Measurements from ENCODE around the gene MYO3B. TPM values are rescaled to one million over a fixed set of nuclear protein-coding genes. Genes with fewer than 3 reads are reported as not detected.

The MYO3B gene
- polyA plus RNA-seq, 1 of the 3 experiments (the other 2 are of a cell fraction) = not detected

DNA sequence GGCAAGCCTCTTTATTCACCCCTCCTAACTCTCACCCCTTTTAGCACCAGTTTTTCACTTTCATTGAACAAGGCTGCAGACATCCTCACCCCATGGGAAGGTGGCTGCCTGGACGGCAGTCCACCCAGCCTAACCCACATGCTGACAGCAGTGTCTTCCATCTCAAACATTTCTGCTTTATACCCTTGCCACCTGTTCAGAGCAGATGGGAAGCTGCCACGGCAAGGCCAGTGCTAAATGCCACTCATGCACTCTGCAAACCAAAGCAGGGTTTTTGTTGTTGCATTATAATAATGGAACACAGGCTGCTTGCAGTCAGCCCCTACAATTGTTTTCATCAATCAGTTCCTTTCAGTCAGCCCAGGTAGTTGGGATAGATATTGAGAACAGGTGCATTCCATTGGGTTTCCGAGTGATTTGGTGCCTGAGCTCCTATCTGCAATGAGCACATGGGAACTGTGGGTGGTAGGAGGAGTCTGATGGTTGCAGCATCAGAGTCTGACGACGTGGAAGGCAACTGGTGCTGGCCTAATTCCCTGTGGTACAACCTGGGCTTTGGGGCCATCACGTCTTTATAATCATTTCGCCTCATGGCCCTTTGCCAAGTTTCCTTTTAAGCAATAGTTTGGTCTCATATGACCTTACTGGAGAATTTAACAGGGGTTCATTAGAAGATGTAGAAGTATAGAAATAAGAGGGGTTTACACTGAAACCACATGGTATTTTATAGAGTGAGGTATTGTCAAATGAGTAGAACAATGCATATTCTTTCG is 284.7 kb downstream of the MYO3B start (continued):
- no peak for TF ChIP-seq RCOR1 (IDR thresholded peaks at IDR 0.05; ENCODE audit: low read length)

- Histone ChIP-seq H3K4me2 (no peak overlapping the region), H3K9me3 (no peaks in the 10 kb centered on the region), H3K9ac (no peak overlapping the region), H3K27ac (ENCODE audit: low read depth in 2 of 2, low read length in 1 of 2) (no peak overlapping the region), H3K27me3 (ENCODE audit: insufficient read depth) (no peaks in the 10 kb centered on the region), H3K79me2 (ENCODE audit: insufficient read depth) (no peaks in the 10 kb centered on the region), H3K4me3 (ENCODE audit: low read depth in 2 of 2, low read length in 1 of 2) (no peak overlapping the region), H4K20me1 (ENCODE audit: insufficient read depth) (no peaks in the 10 kb centered on the region), H2AFZ (ENCODE audit: low read depth) (no peak overlapping the region), H3K4me1 (ENCODE audit: control insufficient read depth in 1 of 2, insufficient read depth in 2 of 2, low read depth in 1 of 2, low read length in 1 of 2) (no peaks in the 10 kb centered on the region), H3K9me2 (no peaks in the 10 kb centered on the region), H3F3A (replicated peaks; ENCODE audit: insufficient read depth) (no peaks in the 10 kb centered on the region), H3K36me3 (replicated peaks in 1 of 2; ENCODE audit: control insufficient read depth in 1 of 2, insufficient read depth in 2 of 2, low read length in 1 of 2) (no peaks in the 10 kb centered on the region)
- ChIA-PET CTCF (no interaction called here), POLR2A (no interaction called here)
- TF ChIP-seq NFIC (IDR thresholded peaks at IDR 0.05; ENCODE audit: borderline replicate concordance) (no peak), RCOR1 (IDR thresholded peaks at IDR 0.05; ENCODE audit: low read length) (no peak)
- 61% methylated on average over 4 of the region's 4 CpGs for WGBS (ENCODE audit: low lambda C conversion rate)
- DNase-seq = no peak
These were observed 285.2 kb downstream of the MYO3B start for GRCh38 chr2:170463206-170463537.

- Histone ChIP-seq H3K9ac (no peak overlapping the region), H3F3A (replicated peaks; ENCODE audit: insufficient read depth) (no peaks in the 10 kb centered on the region), H2AFZ (ENCODE audit: low read depth) (no peak overlapping the region), H3K27me3 (ENCODE audit: insufficient read depth) (no peaks in the 10 kb centered on the region), H3K79me2 (ENCODE audit: insufficient read depth) (no peaks in the 10 kb centered on the region), H3K9me3 (no peaks in the 10 kb centered on the region), H4K20me1 (ENCODE audit: insufficient read depth) (no peaks in the 10 kb centered on the region), H3K36me3 (replicated peaks in 1 of 2; ENCODE audit: control insufficient read depth in 1 of 2, insufficient read depth in 2 of 2, low read length in 1 of 2) (no peaks in the 10 kb centered on the region), H3K4me2 (no peak overlapping the region), H3K9me2 (no peaks in the 10 kb centered on the region), H3K27ac (ENCODE audit: low read depth in 2 of 2, low read length in 1 of 2) (no peak overlapping the region), H3K4me3 (ENCODE audit: low read depth in 2 of 2, low read length in 1 of 2) (no peak overlapping the region), H3K4me1 (ENCODE audit: control insufficient read depth in 1 of 2, insufficient read depth in 2 of 2, low read depth in 1 of 2, low read length in 1 of 2) (no peaks in the 10 kb centered on the region)
- 59% methylated on average over 5 of the region's 5 CpGs for WGBS (ENCODE audit: low lambda C conversion rate)
- DNase-seq = no peak
- ChIA-PET CTCF (no interaction called here), POLR2A (no interaction called here)
- TF ChIP-seq USF1 (IDR thresholded peaks at IDR 0.05; ENCODE audit: borderline replicate concordance, low read depth) = no peak
- no peak for TF ChIP-seq FOXJ3 (CRISPR knock-in tag; IDR thresholded peaks at IDR 0.05)
- no peak for TF ChIP-seq REST (IDR thresholded peaks at IDR 0.05; ENCODE audit: low read depth, low read length)
- TF ChIP-seq, protein P1, sequence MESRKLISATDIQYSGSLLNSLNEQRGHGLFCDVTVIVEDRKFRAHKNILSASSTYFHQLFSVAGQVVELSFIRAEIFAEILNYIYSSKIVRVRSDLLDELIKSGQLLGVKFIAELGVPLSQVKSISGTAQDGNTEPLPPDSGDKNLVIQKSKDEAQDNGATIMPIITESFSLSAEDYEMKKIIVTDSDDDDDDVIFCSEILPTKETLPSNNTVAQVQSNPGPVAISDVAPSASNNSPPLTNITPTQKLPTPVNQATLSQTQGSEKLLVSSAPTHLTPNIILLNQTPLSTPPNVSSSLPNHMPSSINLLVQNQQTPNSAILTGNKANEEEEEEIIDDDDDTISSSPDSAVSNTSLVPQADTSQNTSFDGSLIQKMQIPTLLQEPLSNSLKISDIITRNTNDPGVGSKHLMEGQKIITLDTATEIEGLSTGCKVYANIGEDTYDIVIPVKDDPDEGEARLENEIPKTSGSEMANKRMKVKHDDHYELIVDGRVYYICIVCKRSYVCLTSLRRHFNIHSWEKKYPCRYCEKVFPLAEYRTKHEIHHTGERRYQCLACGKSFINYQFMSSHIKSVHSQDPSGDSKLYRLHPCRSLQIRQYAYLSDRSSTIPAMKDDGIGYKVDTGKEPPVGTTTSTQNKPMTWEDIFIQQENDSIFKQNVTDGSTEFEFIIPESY (IDR thresholded peaks at IDR 0.05; ENCODE audit: borderline replicate concordance, low read depth) = no peak
- TF ChIP-seq, protein P2, sequence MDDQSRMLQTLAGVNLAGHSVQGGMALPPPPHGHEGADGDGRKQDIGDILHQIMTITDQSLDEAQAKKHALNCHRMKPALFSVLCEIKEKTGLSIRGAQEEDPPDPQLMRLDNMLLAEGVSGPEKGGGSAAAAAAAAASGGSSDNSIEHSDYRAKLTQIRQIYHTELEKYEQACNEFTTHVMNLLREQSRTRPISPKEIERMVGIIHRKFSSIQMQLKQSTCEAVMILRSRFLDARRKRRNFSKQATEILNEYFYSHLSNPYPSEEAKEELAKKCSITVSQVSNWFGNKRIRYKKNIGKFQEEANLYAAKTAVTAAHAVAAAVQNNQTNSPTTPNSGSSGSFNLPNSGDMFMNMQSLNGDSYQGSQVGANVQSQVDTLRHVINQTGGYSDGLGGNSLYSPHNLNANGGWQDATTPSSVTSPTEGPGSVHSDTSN (IDR thresholded peaks at IDR 0.05) = no peak
- no peak for TF ChIP-seq TAF1 (IDR thresholded peaks at IDR 0.05; ENCODE audit: borderline replicate concordance, low read depth, low read length)
- no peak for TF ChIP-seq FOXM1 (IDR thresholded peaks at IDR 0.05; ENCODE audit: low read depth)
- no peak for TF ChIP-seq SIN3A (IDR thresholded peaks at IDR 0.05; ENCODE audit: borderline replicate concordance, low read depth, low read length)
- TF ChIP-seq JUND (IDR thresholded peaks at IDR 0.05) = no peak
- TF ChIP-seq CHD2 (IDR thresholded peaks at IDR 0.05; ENCODE audit: low read length, partially characterized antibody) = no peak
- no peak for TF ChIP-seq MEF2A (IDR thresholded peaks at IDR 0.05; ENCODE audit: borderline replicate concordance, low read depth)
- TF ChIP-seq RCOR1 (IDR thresholded peaks at IDR 0.05; ENCODE audit: low read length) = no peak
- TF ChIP-seq TEAD4 (IDR thresholded peaks at IDR 0.05; ENCODE audit: borderline replicate concordance, insufficient read depth) = no peak
- TF ChIP-seq YY1 (IDR thresholded peaks at IDR 0.05; ENCODE audit: low read depth) = no peak
- TF ChIP-seq NFIC (IDR thresholded peaks at IDR 0.05; ENCODE audit: borderline replicate concordance) = no peak
- TF ChIP-seq FOSL2 (IDR thresholded peaks at IDR 0.05; ENCODE audit: borderline replicate concordance, low read depth) = no peak
- TF ChIP-seq MXI1 (IDR thresholded peaks at IDR 0.05; ENCODE audit: low read depth, low read length) = no peak
- TF ChIP-seq, protein P3, sequence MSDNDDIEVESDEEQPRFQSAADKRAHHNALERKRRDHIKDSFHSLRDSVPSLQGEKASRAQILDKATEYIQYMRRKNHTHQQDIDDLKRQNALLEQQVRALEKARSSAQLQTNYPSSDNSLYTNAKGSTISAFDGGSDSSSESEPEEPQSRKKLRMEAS (IDR thresholded peaks at IDR 0.05; ENCODE audit: low read depth) = no peak
These were observed 286.3 kb downstream of the MYO3B start for GRCh38 chr2:170464268-170464667.

Measured in SK-N-SH (cell line).